ENCODE measurements around the gene EPHA1. TPM values are rescaled to one million over a fixed set of nuclear protein-coding genes. Genes with fewer than 3 reads are reported as not detected.

EPHA1 gene
- total and polyA plus RNA-seq, 2 of the 4 experiments (the other 2 are of a cell fraction), result 0.10 TPM; not detected in 1

- Histone ChIP-seq H2AK9ac (replicated peaks; ENCODE audit: low read depth, low read length, poor library complexity) (no peak overlapping the region), H4K91ac (ENCODE audit: insufficient read depth, low read depth, low read length) (no peak overlapping the region), H3K23ac (ENCODE audit: low read depth, low read length) (no peak overlapping the region), H3K36me3 (ENCODE audit: control insufficient read depth, insufficient read depth, low read length) (no peaks in the 10 kb centered on the region), H3K4me2 (ENCODE audit: low read depth, low read length) (no peak overlapping the region), H3K27ac (ENCODE audit: insufficient read depth, low read length) (no peak overlapping the region), H4K5ac (ENCODE audit: low read depth, low read length) (no peak overlapping the region), H4K20me1 (ENCODE audit: insufficient read depth, low read length) (no peaks in the 10 kb centered on the region), H3K79me1 (ENCODE audit: low read depth in 1 of 2, low read length in 2 of 2) (no peaks in the 10 kb centered on the region), H3K18ac (ENCODE audit: low read depth, low read length) (no peak overlapping the region), H3K14ac (replicated peaks; ENCODE audit: low read depth, low read length) (no peak overlapping the region), H3K9me1 (ENCODE audit: insufficient read depth, low read length) (no peaks in the 10 kb centered on the region), H2AFZ (replicated peaks; ENCODE audit: low read length, poor library complexity) (no peak overlapping the region), H2BK5ac (ENCODE audit: low read depth, low read length, poor library complexity, severe bottlenecking) (no peak overlapping the region), H2BK20ac (ENCODE audit: low read depth, low read length) (no peak overlapping the region), H3K27me3 (ENCODE audit: control insufficient read depth, insufficient read depth, low read length) (no peaks in the 10 kb centered on the region), H3K9ac (ENCODE audit: low read depth, low read length) (no peak overlapping the region), H3K4me3 (ENCODE audit: insufficient read depth, low read depth, low read length) (no peak overlapping the region), H2BK15ac (ENCODE audit: low read depth, low read length) (no peak overlapping the region), H3K56ac (ENCODE audit: extremely low read depth, insufficient read depth, low read length) (no peak overlapping the region), H2BK120ac (ENCODE audit: low read depth, low read length) (no peak overlapping the region), H3K9me3 (ENCODE audit: control insufficient read depth, insufficient read depth, low read length) (no peaks in the 10 kb centered on the region), H3K4ac (ENCODE audit: low read depth, low read length) (no peak overlapping the region), H4K8ac (ENCODE audit: low read depth in 2 of 2, low read length in 2 of 2) (no peak overlapping the region), H2AK5ac (ENCODE audit: low read depth, low read length) (no peak overlapping the region), H3K4me1 (ENCODE audit: control insufficient read depth, insufficient read depth, low read length) (0 out of 2 replicates have a peak, but pooled peaks cover 1% of the 10 kb centered on the region)
- ChIA-PET POLR2A (ENCODE audit: unreplicated experiment) (no interaction called here), CTCF (no interaction called here)
- dilution Hi-C loops (cut with HindIII; ENCODE audit: low sequenced_read_pairs, unreplicated experiment), result no loop called here
- intact Hi-C loops (cut with micrococcal nuclease), result no loop called here
- no peak for DNase-seq
- WGBS, 2 experiments (ENCODE audit: extremely low coverage in 2 of 2, insufficient read length in 1 of 2), result no CpG with 5 or more reads among the region's 2 CpGs
- no peak for ATAC-seq (ENCODE audit: low read depth)
- in situ Hi-C loops (cut with MboI; ENCODE audit: low sequenced_read_pairs), result loop anchor here (25.0 kb wide), 1 partner anchor 423 kb away; no protein-coding TSS in a partner anchor
- BruUV-seq (replicated peaks), result no TSS peak
- no peak for TF ChIP-seq USF2 (IDR thresholded peaks at IDR 0.05; ENCODE audit: low read depth, low read length)
Measured at GRCh38 chr7:143435266-143435665, 26.6 kb upstream of the EPHA1 start.

Data from IMR-90 (cell line).